ENCODE measurements around the gene KIF3B.

- no peak for TF ChIP-seq CTCF (conservative IDR thresholded peaks at IDR 0.05; ENCODE audit: low read length)
- no peak for TF ChIP-seq EZH2phosphoT487 (IDR thresholded peaks at IDR 0.05; ENCODE audit: borderline replicate concordance, low read depth, low read length)
These were observed 81.1 kb downstream of the KIF3B start for GRCh38 chr20:32358632-32358882.
